Measurements from ENCODE around the gene ZFAND6. TPM values are rescaled to one million over a fixed set of nuclear protein-coding genes. Genes with fewer than 3 reads are reported as not detected.
"Not testable (repeated sequence)": the region's sequence is repeated elsewhere in the genome, so short reads cannot be mapped to it uniquely, and the experiment has no call there.

Gene ZFAND6
- total RNA-seq: 42.8 TPM

DNA sequence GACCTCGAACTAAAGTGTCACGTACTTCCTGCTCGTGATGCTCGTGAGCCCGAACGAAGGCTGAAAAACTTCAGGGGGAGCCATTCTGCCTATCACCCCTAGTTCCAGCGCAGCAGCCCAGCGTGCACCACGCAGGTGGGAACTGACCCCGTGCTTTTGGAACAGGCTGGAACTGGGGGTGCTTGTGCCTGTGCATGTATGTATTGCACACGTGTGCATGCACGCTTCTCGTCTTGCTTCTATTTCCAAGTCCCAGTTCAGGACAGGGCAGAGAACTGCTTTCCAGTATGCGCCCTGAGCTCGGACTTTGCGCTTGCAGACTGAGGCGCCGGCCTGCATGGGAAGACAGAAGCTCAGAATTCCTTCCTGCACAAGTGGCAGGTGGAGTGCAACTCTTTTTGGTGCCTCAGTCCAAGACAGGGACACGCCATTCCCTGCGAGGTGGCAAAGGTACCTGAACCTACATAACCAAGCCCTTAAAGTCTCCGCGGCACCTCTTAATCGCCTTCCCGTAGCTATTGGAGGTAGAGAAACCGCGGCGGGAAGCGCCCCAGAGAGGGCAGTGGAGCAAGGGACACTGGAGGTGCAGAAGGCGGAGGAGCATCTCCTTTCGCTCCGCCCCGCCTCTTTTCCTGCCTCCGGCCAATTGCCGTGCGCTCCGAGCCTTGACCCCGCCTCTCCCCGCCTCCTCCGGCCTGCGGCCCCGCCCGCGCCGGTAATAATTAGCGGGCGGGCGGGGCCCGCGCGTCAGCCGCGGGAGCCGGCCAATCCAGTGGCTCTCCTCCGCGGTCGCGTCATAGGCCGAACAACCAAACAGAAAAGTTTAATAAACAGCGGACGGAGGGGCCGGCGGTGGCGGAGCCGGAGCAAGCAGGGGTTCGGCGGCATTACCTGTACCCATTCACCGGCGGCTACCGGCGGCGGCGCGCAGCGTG lies at the start of gene ZFAND6:
Gene ZFAND6 (plus strand): TSS at position 826 of the 935 bp plus-strand sequence. CDS start 60,669 bp downstream, outside the sequence.
- ATAC-seq: peak; percentile 96

GRCh38 chr15:80010131-80010673 lies 49.3 kb upstream of the ZFAND6 start:
- ATAC-seq: peak; percentile 28

- ATAC-seq: not testable (repeated sequence)
These were observed 48.4 kb upstream of the ZFAND6 start for GRCh38 chr15:80011041-80011523.

- ATAC-seq: no peak
These were observed 47.9 kb upstream of the ZFAND6 start for GRCh38 chr15:80011596-80011995.

GRCh38 chr15:80012060-80012726 lies 47.3 kb upstream of the ZFAND6 start:
- ATAC-seq: no peak

- ATAC-seq: not testable (repeated sequence)
These were observed 45.3 kb upstream of the ZFAND6 start for GRCh38 chr15:80014186-80014585.

DNA sequence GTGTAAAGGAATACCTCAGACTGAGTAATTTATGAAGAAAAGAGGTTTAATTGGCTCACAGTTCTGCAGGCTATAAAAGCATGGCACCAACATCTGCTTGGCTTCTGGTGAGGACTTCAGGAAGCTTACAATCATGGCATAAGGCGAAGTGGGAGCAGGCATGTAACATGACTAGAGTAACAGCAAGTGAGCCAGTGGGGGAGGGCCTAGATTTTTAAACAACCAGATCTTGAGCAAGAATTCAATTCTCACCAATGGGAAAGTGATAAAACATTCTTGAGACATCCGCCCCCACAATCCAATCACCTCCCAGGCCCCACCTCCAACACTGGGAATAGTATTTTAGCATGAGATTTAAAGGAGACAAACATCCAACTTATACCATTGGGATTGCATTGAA lies 44.3 kb upstream of the ZFAND6 start:
- ATAC-seq: no peak

DNA sequence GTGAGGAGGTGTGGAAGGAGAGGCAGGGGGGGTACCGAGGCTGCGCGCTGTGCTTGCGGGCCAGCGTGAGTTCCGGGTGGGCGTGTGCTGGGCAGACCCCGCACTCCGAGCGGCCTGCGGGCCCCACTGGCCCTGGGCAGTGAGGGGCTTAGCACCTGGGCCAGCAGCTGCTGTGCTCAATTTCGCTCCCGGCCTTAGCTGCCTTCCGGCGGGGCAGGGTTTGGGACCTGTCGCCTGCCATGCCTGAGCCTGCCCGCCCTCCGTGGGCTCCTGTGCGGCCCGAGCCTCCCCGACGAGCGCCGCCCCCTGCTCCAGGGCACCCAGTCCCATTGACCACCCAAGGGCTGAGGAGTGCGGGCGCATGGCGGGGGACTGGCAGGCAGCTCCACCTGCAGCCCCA lies 43.0 kb upstream of the ZFAND6 start:
- not testable (repeated sequence) for ATAC-seq

- not testable (repeated sequence) for ATAC-seq
These were observed 42.3 kb upstream of the ZFAND6 start for GRCh38 chr15:80017139-80017538.

DNA sequence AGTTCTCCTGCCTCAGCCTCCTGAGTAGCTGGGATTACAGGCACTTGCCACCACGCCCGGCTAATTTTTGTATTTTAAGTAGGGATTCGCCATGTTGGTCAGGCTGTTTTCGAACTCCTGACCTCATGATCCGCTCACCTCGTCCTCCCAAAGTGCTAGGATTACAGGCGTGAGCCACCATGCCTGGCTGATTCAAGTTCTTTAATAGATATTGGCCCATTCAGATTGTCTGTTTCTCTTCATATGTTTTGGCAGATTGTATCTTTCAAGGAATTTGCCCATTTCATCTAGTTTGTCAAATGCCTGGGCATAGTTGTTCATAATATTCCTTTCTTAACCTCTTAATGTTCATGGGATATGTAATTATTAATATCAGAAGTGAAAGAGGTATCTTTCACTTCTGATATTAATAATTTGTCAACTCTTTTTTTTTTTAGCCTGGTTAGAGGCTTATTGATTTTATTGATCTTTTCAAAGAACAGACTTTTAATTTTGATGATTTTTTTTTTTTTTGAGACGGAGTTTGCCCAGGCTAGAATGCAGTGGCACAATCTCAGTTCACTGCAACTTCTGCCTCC lies 40.2 kb upstream of the ZFAND6 start:
- ATAC-seq: no peak

- ATAC-seq: not testable (repeated sequence)
These were observed 39.3 kb upstream of the ZFAND6 start for GRCh38 chr15:80020149-80020548.

- ATAC-seq: no peak
These were observed 38.7 kb upstream of the ZFAND6 start for GRCh38 chr15:80020731-80021130.

GRCh38 chr15:80026310-80026709 lies 33.2 kb upstream of the ZFAND6 start:
- ATAC-seq: no peak

- peak; percentile 13 for ATAC-seq
These were observed 32.7 kb upstream of the ZFAND6 start for GRCh38 chr15:80026754-80027153.

- no peak for ATAC-seq
These were observed 30.5 kb upstream of the ZFAND6 start for GRCh38 chr15:80028937-80029336.

DNA sequence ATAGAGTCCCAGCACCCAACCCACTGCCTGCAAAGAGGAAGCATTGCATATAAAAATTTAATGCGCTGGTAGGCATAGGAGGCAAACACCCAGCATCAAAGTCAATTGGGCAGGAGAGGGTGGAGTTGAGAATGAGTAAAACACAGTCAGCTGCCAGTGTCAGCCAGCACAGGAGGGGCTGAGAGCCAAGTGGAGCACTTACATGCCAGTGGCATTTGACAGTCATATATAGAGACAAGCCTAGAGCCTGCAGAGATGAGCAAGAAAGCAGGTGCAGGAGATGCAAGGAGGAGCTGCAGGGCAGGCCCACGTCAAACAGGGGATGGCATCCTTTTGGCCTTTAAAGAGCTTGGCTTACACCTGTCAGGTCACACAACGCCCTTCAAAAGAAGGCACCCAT lies 27.6 kb upstream of the ZFAND6 start:
- ATAC-seq: peak; percentile 75

DNA sequence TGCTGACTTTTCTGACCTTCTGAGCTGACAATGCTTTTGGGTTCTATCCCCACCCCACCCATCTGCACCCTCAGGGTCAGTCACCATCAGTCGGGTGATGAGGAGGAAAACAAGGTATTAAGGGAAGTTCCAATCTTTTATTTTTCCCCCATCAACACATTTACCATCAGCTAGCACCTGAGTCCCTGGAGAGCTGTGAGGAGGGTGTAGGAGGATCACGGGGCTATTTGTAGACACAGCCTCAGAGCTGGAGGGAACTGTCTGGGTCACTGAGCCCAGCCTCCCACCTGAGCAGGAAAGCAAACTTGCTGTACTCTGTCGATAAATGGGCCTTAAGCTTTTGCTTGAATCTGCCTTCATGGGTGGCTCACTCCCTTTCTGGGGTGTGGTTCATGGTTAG lies 24.8 kb upstream of the ZFAND6 start:
- ATAC-seq: no peak

DNA sequence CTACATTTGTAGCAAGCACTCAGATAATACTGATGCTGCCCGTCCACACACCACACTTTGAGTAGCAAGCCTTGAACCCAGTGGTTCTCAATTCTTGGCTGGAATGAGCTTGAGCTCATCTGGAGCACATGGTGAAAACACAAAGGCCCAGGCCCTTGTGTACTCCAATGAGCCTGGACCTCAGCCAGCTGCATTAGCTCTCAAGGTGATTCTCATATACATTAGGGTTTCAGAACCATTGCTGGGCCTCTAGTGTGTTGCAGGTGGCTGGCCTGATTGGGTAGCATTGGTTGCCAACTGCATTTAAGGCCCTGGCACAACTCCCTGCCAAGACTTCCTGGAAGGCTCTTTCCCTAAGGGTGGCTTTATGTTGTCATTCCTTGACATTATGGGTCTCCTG lies 23.4 kb upstream of the ZFAND6 start:
- no peak for ATAC-seq

GRCh38 chr15:80041494-80042253 lies 17.8 kb upstream of the ZFAND6 start:
- no peak for ATAC-seq

GRCh38 chr15:80042568-80042967 lies 16.9 kb upstream of the ZFAND6 start:
- no peak for ATAC-seq

- not testable (repeated sequence) for ATAC-seq
These were observed 14.3 kb upstream of the ZFAND6 start for GRCh38 chr15:80045219-80045618.

DNA sequence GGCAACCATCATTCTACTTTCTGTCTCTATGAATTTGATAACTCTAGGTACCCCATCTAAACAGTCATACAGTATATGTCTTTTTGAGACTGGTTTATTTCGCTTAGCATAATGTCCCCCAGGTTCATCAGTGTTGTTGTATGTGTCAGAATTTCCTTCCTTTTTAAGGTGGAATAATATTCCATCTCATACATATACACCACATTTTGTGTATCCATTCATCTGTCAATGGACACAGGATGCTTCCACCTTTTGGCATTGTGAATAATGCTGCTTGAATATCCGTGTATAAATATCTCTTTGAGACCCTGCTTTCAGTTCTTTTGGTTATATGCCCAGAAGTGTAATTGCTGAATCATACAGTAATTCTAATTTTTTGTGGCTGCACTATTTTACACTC lies 10.4 kb upstream of the ZFAND6 start:
- no peak for ATAC-seq
